Fibroblast of pulmonary artery (primary cell): ENCODE results near the gene FANCC.
"Not testable (repeated sequence)": the region's sequence is repeated elsewhere in the genome, so short reads cannot be mapped to it uniquely, and the experiment has no call there.

Experiments
- DNase-seq: peaks from one replicate; pipeline ENCODE4 v3.0.0-alpha.2; 2010; ENCODE audit warnings: low read depth
- H3K4me3 ChIP-seq: replicated peaks from 2 replicates; pipeline ENCODE4 v1.5.1; 2011; ENCODE audit warnings: low read depth, mild to moderate bottlenecking, control low read depth, low read length, moderate library complexity
- CTCF ChIP-seq: IDR thresholded peaks from 2 replicates; pipeline ENCODE4 v1.5.1; 2011; ENCODE audit warnings: mild to moderate bottlenecking, control low read depth, low read length, inconsistent platforms; ENCODE audit errors: missing control alignments

FANCC gene

GRCh38 chr9:95330720-95331404 is 13.4 kb upstream of the FANCC start:
- TF ChIP-seq CTCF, result no peak
- DNase-seq, result no peak
- H3K4me3 ChIP-seq, result no peak overlapping the region

DNA sequence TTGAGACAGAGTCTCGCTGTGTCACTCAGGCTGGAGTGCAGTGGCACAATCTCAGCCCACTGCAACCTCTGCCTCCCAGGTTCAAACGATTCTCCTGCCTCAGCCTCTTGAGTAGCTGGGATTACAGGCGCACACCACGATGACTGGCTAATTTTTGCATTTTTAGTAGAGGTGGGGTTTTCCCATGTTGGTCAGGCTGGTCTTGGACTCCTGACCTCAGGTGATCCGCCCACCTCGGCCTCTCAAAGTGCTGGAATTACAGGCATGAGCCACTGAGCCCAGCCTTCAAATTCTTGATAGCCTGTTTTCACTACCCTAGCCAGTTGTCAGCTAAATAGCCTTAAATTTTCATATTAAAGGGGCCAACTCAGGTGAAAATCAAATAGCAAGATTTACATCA is 11.6 kb upstream of the FANCC start:
- DNase-seq, H3K4me3 ChIP-seq: not testable (repeated sequence)

GRCh38 chr9:95327239-95327865 is 9.8 kb upstream of the FANCC start:
- TF ChIP-seq CTCF, result no peak
- no peak overlapping the region for H3K4me3 ChIP-seq
- DNase-seq, result no peak

DNA sequence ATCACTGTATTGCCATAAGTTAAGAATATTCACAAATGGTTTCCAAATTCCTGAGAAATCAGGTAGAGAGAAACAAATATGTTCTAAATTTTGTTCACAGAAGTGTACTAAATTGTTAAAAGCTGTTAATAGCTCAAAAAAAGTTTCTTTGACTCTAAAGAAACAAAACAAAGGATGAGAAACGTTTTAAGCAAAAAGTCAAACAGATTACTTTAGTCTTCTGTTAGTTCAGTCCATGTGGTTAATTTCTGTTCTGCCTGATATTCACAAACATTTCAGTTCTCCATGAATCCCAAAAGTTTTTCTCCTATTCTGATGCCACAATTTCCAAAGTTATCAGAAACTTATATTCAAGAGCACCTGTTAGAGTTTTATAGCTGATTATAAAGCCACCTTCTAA is 7.7 kb upstream of the FANCC start:
- no peak for DNase-seq
- no peak overlapping the region for H3K4me3 ChIP-seq
- no peak for TF ChIP-seq CTCF

GRCh38 chr9:95317893-95318211 is 343 bp upstream of the FANCC start:
- H3K4me3 ChIP-seq, result peak overlapping the region; percentile 95
- DNase-seq, result no peak
- TF ChIP-seq CTCF, result no peak

DNA sequence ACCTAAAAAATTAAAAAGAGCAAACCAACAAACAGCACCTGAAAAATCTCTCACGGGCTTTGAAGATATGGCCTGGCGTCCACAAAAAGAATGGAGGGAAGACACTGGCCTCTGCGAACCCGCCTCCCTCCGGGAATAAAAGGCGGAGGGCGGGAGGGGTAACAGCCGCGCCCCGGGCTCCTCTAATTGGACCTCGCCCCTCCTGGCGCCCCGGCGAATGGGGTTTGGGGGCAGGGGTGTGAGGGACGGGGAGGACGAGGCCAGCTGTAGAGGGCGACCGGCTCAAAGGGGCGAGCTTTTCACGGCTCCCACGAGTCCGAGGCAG is 753 bp downstream of the FANCC start:
- peak overlapping the region; percentile 95 for H3K4me3 ChIP-seq
- no peak for TF ChIP-seq CTCF
- DNase-seq, result peak; percentile 58

DNA sequence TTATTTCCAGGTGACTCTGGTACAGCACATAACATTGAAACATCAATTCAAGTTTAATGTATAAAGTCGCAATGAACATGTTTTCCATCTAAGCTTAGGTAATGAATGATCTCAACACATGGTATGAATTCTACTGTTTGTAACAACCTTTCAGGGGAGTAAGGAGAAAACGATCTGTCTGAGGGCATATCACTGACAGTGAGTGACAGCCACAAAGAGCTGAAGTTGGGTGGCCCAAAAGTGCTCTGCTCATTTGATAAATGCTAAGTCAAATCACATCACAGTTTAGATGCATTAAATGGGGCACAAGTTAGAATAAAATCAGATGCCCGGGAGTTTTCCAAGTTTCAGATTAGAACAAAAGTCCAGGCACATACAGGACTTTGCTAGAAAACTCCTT is 1.2 kb downstream of the FANCC start:
- H3K4me3 ChIP-seq, result peak overlapping the region; percentile 95
- no peak for DNase-seq
- no peak for TF ChIP-seq CTCF
